Keratinocyte (primary cell): ENCODE data around the gene LRRC18. TPM values are rescaled to one million over a fixed set of nuclear protein-coding genes. Genes with fewer than 3 reads are reported as not detected.

ENCODE experiments used
- DNase-seq: peaks from one replicate; pipeline ENCODE4 v3.0.0-alpha.2; 2011; ENCODE audit warnings: low read depth, missing footprints, low spot score
- FAIRE-seq: peaks from 2 replicates; lab custom pipeline; 2011; peaks lifted over from hg19 to GRCh38; lab: Jason Lieb, UNC
- H2AFZ ChIP-seq: 2 replicates; pipeline ENCODE4 v1.6.0; 2012; ENCODE audit warnings: low read length, control low read depth, inconsistent platforms; ENCODE audit not compliant: control insufficient read depth
- H3K27ac ChIP-seq: 2 replicates; pipeline ENCODE4 v1.5.1; 2011; ENCODE audit warnings: low read length; ENCODE audit not compliant: control insufficient read depth, insufficient read depth
- H3K27me3 ChIP-seq: 3 replicates; pipeline ENCODE4 v1.6.0; 2011; ENCODE audit warnings: low read length; ENCODE audit not compliant: control insufficient read depth, insufficient read depth; ENCODE audit errors: extremely low read depth
- H3K36me3 ChIP-seq, 2 experiments: 2 replicates in 1 of 2; 3 replicates in 1 of 2; pipeline ENCODE4 v1.5.1; 2011; ENCODE audit warnings: low read length in 2 of 2, mild to moderate bottlenecking in 1 of 2; ENCODE audit not compliant: control insufficient read depth in 2 of 2, insufficient read depth in 2 of 2; ENCODE audit errors: extremely low read depth in 1 of 2
- H3K4me1 ChIP-seq: 3 replicates; pipeline ENCODE4 v1.5.1; 2011; ENCODE audit warnings: low read length; ENCODE audit not compliant: control insufficient read depth, insufficient read depth; ENCODE audit errors: extremely low read depth
- H3K4me2 ChIP-seq: 3 replicates; pipeline ENCODE4 v1.6.0; 2011; ENCODE audit warnings: low read depth, low read length; ENCODE audit not compliant: control insufficient read depth, insufficient read depth; ENCODE audit errors: extremely low read depth
- H3K4me3 ChIP-seq, 3 experiments: fragments of 200-600 bp in 1 of 3; sonication (generic) in 1 of 3; 2 replicates in 2 of 3; 3 replicates in 1 of 3; pipeline ENCODE4 v1.5.1; 2011 to 2016; ENCODE audit warnings: low read length in 3 of 3, mild to moderate bottlenecking in 3 of 3, control low read depth in 2 of 3, inconsistent platforms in 1 of 3, low read depth in 1 of 3, mixed read lengths in 1 of 3, mixed run types in 1 of 3, moderate library complexity in 1 of 3; ENCODE audit not compliant: control insufficient read depth in 2 of 3, insufficient read depth in 2 of 3; ENCODE audit errors: extremely low read depth in 1 of 3
- H3K79me2 ChIP-seq: 2 replicates; pipeline ENCODE4 v1.6.0; 2012; ENCODE audit warnings: low read length; ENCODE audit not compliant: control insufficient read depth, insufficient read depth
- H3K9ac ChIP-seq: 3 replicates; pipeline ENCODE4 v1.6.0; 2011; ENCODE audit warnings: low read length; ENCODE audit not compliant: control insufficient read depth, insufficient read depth; ENCODE audit errors: extremely low read depth
- H3K9me1 ChIP-seq: 3 replicates; pipeline ENCODE4 v1.6.0; 2011; ENCODE audit warnings: low read length; ENCODE audit not compliant: control insufficient read depth, insufficient read depth; ENCODE audit errors: extremely low read depth
- H3K9me3 ChIP-seq: 2 replicates; pipeline ENCODE4 v1.5.1; 2012; ENCODE audit warnings: low read depth, low read length; ENCODE audit not compliant: control insufficient read depth
- H4K20me1 ChIP-seq: 3 replicates; pipeline ENCODE4 v1.6.0; 2011; ENCODE audit warnings: low read length; ENCODE audit not compliant: control insufficient read depth, insufficient read depth; ENCODE audit errors: extremely low read depth
- EZH2 ChIP-seq: IDR thresholded peaks from one replicate; pipeline ENCODE4 v1.6.1; 2012; ENCODE audit warnings: inconsistent platforms, mild to moderate bottlenecking, low read length, moderate library complexity
- dilution Hi-C: fragments of 300-500 bp; cut with MboI; formaldehyde crosslinking; loops from one replicate; pipeline ENCODE4 v1.7.0; 2020; ENCODE audit warnings: low sequenced_read_pairs; ENCODE audit not compliant: extremely low pct_ligation_motif_present
- polyA plus RNA-seq, 5 experiments: library from polyadenylated mRNA; depleted of rRNA in 3 of 5; stranded (reverse) in 3 of 5; stranded (forward) in 1 of 5; unstranded in 1 of 5; fragments of >200 nt; gene quantifications; 1 replicate in 1 of 5; 2 replicates in 3 of 5; 3 replicates in 1 of 5; pipeline versions ENCODE4 v1.2.1 to v1.2.3, GENCODE V29; 2011 to 2012; ENCODE audit warnings: missing spikeins in 2 of 5, low read depth in 1 of 5, low replicate concordance in 1 of 5
- TF ChIP-seq, protein P1 (sequence below), 3 experiments: IDR thresholded peaks in 1 of 3; conservative IDR thresholded peaks in 1 of 3; optimal IDR thresholded peaks in 1 of 3; 2 replicates in 2 of 3; 3 replicates in 1 of 3; pipeline versions ENCODE3 to v1.5.1; 2011; ENCODE audit warnings: low read length in 3 of 3, mild to moderate bottlenecking in 3 of 3, moderate library complexity in 2 of 3, control low read depth in 1 of 3, inconsistent platforms in 1 of 3; ENCODE audit not compliant: insufficient read depth in 2 of 3; ENCODE audit errors: extremely low read depth in 1 of 3

LRRC18 gene
- polyA plus RNA-seq, 1 donor (not counting 4 experiments of a cell fraction or from before 2014, with no cell fraction given): not detected

GRCh38 chr10:48976196-48976595 is 36.6 kb upstream of the LRRC18 start:
- DNase-seq (no peak), FAIRE-seq (no peak)
- TF ChIP-seq, protein P1, sequence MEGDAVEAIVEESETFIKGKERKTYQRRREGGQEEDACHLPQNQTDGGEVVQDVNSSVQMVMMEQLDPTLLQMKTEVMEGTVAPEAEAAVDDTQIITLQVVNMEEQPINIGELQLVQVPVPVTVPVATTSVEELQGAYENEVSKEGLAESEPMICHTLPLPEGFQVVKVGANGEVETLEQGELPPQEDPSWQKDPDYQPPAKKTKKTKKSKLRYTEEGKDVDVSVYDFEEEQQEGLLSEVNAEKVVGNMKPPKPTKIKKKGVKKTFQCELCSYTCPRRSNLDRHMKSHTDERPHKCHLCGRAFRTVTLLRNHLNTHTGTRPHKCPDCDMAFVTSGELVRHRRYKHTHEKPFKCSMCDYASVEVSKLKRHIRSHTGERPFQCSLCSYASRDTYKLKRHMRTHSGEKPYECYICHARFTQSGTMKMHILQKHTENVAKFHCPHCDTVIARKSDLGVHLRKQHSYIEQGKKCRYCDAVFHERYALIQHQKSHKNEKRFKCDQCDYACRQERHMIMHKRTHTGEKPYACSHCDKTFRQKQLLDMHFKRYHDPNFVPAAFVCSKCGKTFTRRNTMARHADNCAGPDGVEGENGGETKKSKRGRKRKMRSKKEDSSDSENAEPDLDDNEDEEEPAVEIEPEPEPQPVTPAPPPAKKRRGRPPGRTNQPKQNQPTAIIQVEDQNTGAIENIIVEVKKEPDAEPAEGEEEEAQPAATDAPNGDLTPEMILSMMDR (optimal IDR thresholded peaks at IDR 0.05 in 1 of 3, IDR thresholded peaks at IDR 0.05 in 1 of 3, conservative IDR thresholded peaks at IDR 0.05 in 1 of 3; ENCODE audit: extremely low read depth in 1 of 3, insufficient read depth in 2 of 3, low read length in 3 of 3): peak; percentile 16 to 54 (median 30)
- no peak for TF ChIP-seq EZH2
- H3K36me3 ChIP-seq: no peaks in the 10 kb centered on the region
- H3K27me3 ChIP-seq: peaks cover 8% of the 10 kb centered on the region
- H3K79me2 ChIP-seq: no peaks in the 10 kb centered on the region
- H3K9ac ChIP-seq: no peak overlapping the region
- H2AFZ ChIP-seq: no peak overlapping the region
- H3K4me1 ChIP-seq: no peaks in the 10 kb centered on the region
- H3K27ac ChIP-seq: no peak overlapping the region
- no peak overlapping the region for H3K4me3 ChIP-seq
- H4K20me1 ChIP-seq: no peaks in the 10 kb centered on the region
- H3K4me2 ChIP-seq: no peak overlapping the region
- dilution Hi-C loops: no loop called here
- H3K9me1 ChIP-seq: no peaks in the 10 kb centered on the region
- no peaks in the 10 kb centered on the region for H3K9me3 ChIP-seq

DNA sequence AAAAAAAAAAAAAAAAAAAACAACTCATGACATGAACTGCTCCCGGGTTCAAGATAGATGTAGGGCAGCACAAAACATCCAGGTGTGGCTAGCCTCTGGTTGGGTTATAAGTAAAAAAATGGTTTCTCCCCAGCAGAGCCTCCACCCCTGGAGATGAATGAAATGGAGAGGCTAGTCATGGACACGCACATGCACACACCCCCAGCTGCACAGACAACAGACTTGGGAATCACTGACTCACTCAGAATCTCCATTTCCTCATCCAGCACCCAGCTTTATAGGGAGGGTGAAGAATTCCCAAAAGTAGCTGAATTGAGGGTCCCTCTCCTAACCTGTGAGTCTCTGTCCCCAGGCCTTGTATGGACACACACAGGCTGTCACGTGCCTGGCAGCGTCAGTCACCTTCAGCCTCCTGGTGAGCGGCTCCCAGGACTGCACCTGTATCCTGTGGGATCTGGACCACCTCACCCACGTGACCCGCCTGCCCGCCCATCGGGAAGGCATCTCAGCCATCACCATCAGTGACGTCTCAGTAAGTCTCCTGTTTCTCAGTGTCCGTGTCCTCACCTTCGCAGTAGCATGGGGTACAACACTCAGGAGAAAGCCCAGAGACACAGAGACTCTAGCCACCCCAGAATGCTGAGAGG is 35.0 kb upstream of the LRRC18 start:
- dilution Hi-C loops: no loop called here
- Histone ChIP-seq H3K4me2 (no peak overlapping the region), H3K9me1 (no peaks in the 10 kb centered on the region)

More for the DNA sequence above, 35.0 kb upstream of the LRRC18 start:
- FAIRE-seq: no peak
- Histone ChIP-seq H3K27ac (no peak overlapping the region), H3K27me3 (peaks cover 3% of the 10 kb centered on the region), H3K4me1 (no peaks in the 10 kb centered on the region), H3K9me3 (no peaks in the 10 kb centered on the region), H3K9ac (no peak overlapping the region), H2AFZ (no peak overlapping the region), H3K4me3 (no peak overlapping the region), H3K79me2 (no peaks in the 10 kb centered on the region), H4K20me1 (no peaks in the 10 kb centered on the region), H3K36me3 (no peaks in the 10 kb centered on the region)
- no peak for DNase-seq
- no peak for TF ChIP-seq EZH2
- TF ChIP-seq, protein P1 (optimal IDR thresholded peaks at IDR 0.05 in 1 of 3, IDR thresholded peaks at IDR 0.05 in 1 of 3, conservative IDR thresholded peaks at IDR 0.05 in 1 of 3; ENCODE audit: extremely low read depth in 1 of 3, insufficient read depth in 2 of 3, low read length in 3 of 3): no peak
